NCI-H69 (cell line): ENCODE results near the gene BAIAP2.
"Not testable (repeated sequence)": the region's sequence is repeated elsewhere in the genome, so short reads cannot be mapped to it uniquely, and the experiment has no call there.

Source experiments
- DNase-seq: peaks from one replicate; lab custom pipeline; 2025; lab: John Stamatoyannopoulos, UW

Gene BAIAP2

DNA sequence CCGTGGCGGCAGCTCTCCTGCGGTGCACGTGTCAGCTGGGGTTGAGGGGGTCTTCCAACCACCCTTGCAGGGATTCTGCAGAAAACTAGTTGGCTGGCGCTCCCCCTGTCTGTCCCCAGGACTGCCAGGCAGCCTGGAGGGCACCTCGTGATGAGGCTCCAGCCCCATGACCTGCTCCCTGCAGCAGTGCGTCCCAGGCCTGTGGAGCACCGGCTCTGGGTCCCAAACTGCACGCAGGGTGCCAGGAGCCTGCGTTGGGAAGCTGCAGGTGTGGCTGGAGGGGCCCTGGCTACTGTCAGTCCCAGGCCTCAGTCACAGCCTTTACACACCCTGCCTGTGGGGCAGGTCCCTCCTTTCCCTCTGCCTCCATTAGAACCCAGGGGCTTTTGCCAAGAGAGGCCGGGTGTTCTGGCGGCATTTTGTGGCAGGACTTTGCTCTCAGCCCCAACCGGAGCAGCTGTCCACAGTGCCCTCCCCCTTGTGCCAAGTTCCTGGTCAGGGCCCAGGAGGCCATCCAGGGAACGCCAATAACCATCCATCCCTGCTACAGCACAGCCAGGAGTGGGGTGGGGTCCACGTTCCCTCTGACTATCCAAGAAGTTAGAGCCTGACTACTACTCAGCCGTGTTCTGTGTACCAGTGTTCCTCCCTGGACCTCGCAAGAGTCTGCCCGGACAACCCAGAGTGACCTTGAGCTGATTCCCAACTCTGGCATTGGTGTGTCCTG is 34.2 kb upstream of the BAIAP2 start:
- no peak for DNase-seq

DNA sequence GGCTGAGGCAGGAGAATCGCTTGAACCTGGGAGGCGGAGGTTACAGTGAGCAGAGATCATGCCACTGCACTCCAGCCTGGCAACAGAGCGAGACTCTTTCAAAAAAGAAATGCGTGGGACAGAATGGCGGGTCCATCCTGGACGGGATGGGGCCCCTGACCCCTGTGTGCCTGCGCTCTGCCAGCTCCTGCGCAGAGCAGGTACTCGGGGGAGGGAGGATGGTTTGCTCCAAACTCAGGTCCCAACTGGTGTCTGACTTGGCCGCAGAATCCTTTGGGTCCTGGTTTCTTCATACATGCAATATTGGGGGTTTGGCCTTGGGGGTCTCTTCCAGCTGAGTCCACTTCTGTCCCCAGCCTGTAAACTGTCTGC is 33.0 kb upstream of the BAIAP2 start:
- DNase-seq = no peak

DNA sequence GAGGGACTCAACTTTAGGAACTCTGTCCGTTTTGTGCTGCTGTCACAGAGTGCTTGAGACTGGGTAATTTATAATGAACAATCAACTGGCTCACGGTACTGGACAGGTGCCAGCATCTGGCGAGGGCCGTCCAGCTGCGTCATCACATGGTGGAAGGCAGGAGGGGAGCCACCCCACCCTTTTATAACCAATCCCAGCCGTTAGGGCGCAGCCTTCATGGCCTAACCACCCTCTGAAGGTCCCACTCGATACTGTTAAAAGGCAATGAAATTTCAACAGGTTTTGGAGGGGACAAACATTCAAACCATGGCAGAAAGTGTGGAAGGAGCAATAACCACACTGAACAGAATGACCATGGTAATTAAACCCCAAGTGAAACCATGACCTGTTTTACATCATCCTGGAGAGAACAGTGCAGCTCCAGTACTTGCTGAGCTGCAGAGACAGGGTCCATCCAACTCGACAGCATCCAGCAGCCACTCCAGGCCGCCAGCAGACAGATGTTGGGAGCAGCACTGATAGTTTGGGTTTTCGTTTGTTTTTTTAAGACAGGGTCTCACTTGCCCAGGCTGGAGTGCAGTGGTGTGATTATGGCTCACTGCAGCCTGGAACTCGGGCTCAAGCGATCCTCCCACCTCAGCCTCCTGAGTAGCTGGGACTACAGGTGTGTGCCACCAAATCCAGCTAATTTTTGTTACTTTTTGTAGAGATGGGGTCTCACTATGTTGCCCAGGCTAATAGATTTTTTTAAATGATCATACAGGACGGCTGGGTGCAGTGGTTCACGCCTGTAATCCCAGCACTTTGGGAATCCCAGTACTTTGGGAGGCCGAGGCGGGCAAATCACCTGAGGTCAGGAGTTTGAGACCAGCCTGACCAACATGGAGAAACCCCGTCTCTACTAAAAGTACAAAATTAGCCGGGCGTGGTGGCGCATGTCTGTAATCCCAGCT is 32.3 kb upstream of the BAIAP2 start:
- peak; percentile 92 for DNase-seq

DNA sequence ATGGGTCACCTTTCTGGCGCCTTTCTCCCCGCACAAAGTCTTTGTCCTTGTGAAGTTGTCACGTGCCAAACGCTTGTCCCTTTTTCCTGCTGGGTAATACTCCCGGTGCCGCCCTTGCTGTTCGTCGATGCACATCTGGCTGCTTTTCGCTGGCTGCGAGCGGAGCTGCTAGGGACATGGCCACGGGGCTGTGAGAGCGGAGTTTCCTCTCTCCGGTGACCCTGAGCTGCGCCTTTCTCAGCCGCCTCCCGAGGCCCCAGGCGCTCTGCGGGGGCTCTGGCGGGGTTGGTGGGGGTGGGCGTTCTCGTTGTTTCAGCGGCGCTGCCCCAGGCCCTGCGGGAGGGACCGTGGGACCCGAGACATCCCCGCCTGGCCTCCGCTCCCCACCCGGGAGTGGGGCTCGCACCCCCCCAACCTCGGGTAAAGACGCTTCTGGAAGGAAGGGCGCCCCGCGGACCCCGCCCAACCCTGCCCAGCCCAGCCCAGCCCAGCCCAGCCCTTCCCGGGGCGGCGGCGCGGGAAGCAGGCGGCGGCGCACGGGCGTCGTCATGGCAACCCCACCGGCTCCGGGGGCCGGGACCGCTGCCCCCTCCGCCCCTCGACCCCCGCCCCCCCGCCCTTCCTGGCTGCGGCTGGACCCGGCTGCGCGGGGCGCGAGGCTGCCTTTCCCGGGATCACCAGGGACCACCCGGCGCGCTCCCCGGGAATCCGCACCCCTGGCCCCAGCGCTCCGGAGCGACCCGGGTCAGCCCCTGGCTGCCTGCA is 31.1 kb upstream of the BAIAP2 start:
- peak; percentile 75 for DNase-seq

DNA sequence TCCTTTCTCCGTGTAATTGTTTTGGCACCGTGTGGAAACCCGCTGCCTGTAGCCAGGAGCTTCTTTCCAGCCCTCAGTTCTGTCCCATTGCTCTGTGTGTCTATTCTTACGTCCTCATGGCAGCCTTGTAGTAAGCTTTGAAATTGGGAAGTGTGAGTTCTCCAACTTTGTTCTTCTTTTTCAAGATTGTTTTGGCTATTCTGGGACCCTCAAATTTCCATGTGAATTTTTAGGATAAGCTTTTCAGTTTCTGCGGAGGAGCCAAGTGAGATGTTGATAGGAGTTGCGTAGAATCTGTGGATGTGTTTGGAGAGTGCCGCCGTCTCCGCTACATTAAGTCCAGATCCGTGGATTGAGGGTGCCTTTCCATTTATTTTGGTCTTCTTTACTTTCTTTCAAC is 28.1 kb upstream of the BAIAP2 start:
- DNase-seq = no peak

DNA sequence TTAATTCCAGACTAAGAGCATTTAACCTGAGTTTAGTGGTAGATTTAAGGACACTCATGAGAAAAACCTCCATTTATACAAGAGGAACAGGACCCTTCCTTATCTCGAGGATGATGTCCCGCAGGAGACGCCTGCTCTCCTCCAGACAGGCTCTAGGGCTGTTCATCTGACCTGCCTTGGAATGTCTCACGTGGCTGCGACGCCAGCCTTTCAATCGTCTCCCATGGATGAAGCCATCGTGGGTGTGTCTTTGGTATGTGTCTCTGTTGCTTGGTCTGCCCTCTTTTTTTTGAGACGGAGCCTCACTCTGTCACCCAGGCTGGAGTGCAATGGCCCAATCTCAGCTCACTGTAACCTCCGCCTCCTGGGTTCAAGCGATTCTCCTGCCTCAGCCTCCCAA is 26.8 kb upstream of the BAIAP2 start:
- no peak for DNase-seq

DNA sequence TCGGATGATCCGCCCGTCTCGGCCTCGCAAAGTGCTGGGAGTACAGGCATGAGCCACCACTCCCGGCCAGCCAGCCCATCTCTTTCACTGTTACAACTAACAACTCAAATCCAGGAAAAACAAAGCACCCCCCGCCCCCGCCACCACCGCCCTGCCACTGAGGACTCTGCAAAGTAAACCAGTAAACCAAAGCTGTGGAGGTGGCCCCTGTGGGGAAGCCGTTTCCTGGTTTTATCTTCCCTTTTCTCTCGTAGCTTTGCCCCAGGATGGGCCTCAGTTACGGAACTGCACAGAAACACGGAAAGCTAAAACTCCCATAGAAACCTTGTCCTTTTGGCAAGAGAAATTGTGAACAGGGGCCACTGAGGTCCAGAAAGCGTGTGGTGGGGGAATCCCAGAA is 25.8 kb upstream of the BAIAP2 start:
- DNase-seq = no peak

DNA sequence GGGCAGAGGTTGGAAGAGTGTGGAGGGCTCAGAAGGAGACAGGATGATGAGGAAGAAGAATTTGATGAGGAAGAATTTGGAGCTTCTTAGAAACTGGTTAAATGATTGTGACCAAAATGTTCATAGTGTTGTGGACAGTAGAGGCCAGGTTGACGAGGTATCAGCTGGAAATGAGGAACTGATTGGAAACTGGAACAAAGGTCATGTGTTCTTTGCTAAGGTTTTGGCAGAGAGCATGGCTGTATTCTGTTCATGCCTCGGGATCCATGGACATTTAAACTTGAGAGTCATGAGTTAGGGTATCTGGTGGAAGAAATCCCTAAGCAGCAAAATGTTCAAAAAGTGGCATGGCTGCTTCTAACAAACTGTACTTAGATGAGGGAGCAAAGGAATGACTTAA is 24.0 kb upstream of the BAIAP2 start:
- no peak for DNase-seq

DNA sequence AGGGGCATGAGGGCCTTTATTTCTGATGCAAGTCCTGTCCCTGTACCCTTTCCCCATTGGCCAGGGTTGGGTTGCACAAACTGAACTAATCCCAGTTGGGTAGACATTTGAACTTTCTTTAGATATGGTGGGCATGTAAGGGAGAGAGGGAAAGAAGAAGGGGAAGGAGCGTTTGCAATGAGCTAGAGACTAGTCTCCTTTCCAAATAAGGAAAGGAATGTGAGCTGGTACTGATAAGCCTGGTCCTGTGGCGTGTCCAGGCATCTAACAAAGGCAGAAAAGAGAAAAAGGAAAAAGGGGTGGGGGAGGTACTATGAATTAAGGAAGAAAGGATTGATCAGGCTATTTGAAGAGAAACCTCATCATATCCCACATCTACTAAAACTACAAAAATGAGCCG is 23.0 kb upstream of the BAIAP2 start:
- DNase-seq = no peak

DNA sequence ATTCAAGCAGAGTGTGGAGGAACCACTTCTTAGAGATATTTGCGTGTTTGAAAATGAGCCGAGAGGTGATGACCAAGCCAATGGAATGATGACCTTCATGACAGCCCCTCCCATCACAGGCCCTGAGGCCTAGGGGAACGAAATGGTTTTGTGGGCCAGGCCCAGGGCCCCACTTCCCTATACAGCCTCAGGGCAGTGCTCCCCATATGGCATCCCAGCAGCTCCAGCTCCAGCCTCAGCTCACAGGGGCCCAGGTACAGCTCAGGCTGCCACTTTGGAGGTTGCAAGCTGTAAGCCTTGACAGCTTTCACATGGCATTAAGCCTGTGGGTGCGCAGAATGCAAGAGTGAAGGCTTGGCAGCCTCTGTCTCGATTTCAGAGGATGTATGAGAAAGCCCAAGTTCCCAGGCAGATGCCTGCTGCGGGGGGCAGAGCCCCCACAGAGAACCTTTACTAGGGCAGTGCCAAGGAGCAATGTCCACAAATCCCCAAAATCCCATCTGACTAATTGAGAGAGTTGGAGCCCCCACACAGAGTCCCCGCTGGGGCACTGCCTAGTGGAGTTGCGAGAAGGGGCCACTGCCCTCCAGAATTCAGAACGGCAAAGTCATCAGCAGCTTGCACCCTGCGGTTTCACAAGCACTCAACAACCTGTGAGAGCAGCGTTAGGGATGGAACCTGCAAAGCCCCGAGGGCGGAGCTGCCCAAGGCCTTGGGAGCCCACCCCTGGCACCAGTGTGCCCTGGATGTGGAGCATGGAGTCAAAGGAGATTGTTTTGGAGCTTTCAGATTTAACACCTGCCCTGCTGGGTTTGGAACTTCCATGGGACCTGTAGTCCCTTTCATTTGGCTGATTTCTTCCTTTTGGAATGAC is 22.1 kb upstream of the BAIAP2 start:
- no peak for DNase-seq

DNA sequence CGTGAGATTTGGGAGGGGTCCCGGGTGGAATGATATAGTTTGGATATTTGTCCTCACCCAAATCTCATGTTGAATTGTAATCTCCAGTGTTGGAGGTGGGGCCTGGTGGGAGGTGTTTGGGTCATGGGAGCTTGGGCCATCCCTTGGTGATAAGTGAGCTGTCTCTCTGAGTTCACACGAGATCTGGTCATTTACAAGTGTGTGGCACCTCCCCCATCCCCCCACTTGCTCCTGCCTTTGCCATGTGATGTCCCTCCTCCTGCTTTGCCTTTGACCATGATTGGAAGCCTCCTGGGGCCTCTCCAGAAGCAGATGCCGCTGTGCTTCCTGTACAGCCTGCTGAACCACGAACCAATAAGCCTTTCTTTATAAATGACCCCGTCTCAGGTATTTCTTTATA is 21.3 kb upstream of the BAIAP2 start:
- DNase-seq = no peak

DNA sequence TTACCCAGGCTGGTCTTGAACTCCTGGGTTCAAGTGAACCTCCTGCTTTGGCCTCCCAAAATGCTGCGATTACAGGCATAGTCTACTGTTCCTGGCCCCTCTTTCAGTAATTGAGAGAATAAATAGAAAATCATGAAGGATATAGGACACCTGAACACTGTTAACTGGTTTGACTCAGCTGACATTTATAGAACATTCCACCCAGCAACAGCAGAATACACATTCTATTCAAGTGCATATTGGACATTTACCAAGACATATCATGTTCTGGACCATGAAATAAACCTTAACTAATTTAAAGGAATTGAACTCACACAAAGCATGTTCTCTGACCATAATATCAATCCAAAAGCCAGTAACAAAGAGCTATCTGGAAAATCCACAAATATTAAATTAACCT is 19.8 kb upstream of the BAIAP2 start:
- DNase-seq = no peak

DNA sequence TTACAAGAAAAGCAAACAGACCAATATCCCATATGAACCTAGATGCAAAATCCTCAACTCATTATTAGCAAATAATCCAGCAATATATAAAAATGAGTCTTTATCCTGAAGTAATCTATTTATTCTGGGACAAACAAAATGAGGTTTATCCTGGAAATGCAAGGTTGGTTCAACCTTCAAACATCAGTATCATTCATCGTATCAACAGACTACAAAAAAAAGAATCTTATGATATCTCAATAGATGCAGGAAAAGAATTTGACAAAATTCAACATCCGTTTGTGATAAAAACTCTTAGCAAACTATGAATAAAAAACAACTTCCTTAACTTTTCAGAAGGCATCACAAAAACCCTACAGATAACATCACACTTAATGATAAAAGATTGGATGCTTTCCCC is 18.4 kb upstream of the BAIAP2 start:
- DNase-seq = no peak

DNA sequence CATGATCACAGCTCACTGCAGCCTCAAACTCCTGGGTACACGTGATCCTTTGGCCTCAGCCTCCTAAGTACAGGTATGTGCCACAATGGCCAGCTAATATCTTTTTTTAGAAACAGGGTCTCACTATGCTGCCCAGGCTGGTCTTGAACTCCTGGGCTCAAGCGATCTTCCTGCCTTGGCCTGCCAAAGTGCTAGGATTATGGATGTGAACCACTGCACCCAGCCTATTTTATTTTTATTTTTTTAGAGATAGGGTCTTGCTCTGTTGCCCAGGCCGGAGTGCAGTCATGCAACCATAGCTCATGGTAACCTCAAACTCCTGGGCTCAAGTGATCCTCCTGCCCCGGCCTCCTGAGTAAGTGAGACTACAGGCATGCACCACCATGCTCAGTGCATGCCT is 17.6 kb upstream of the BAIAP2 start:
- DNase-seq = not testable (repeated sequence)

DNA sequence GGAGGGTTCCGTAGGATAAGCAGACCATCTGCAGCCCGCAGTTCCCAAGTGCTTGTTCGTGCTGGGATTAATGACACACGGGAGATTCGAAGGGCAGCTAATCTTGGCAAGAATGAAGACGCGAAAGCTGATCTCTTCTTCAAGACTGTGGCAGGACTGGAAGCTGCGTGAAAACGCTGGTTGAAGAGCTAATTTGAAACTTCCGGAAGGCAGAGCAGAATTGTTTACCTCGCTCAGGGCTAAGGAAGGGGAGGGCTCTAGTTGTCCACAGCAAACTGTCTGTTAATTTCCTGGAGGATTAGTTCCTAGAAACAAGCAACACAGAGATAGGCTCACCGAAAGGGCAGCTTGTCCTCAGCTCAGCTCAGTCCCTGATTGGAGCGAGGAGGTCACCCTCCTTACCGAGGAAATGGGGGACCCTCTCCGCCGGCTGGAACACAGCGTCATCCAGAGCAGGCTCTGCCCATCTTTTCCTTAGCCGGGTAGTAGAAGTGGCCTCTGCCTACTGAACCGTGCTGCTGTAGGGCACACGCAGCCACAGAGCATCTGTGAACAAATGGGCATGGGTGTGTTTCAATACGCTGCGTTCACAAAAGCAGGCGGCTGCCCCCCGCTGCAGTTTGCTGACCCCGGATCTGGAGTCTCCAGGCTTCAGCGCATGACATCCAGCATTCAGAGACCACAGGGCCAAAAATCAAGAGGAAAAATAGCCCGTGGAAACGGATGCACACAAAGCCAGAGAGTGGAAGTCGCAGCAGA is 16.7 kb upstream of the BAIAP2 start:
- DNase-seq = peak; percentile 76

DNA sequence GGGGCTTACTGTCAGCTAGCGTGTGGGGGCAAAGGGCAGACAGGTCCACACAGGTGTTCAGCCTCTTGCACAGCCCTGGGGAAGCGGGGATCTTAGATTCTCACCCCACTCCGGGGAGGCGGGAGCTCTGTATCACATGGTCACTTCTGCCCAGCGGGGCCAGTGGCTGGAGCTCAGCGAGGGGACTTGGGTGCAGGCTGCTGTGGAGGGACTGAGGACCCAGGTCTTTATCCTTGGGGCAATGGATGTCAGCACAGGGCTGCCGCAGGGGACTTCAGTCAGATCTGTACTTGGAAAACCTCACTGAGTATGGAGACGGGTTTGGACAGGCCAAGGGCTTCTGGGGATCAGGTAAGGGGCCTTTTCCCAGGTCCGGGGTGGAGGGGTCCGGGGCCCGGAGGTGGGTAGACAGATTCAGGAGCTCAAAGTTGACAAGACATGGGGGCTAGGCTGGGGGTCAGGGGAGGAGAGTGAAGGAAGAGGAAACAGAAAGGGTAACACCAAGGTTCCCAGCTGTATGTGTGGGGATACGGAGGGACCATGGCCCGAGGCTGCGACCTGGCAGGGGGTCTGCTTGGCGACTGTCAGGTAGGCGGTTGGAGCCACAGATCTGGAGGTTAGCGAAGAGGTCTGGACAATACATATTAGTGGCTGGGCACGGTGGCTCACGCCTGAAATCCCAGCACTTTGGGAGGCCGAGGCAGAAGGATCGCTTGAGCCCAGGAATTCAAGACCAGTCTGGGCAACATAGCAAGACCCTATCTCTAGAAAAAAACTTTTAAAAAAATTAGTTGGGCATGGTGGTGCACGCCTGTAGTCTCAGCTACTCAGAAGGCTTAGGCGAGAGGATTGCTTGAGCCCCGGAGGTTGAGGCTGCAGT is 15.1 kb upstream of the BAIAP2 start:
- DNase-seq = no peak

DNA sequence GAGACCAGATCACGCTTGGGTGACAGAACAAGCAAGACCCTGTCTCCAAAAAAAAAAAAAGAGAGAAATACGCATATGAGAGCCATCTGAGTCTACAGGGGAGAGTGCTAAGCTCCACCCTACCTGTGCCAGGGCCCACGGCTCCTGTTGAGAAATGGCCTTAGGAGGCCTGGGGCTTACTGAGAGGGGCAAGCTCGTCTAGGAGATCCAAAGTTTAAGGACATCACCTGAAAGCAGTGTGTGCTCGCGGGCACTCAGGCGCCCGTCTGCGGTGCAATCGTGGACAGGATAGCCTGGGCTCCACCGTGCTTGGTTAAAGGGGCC is 14.5 kb upstream of the BAIAP2 start:
- no peak for DNase-seq

DNA sequence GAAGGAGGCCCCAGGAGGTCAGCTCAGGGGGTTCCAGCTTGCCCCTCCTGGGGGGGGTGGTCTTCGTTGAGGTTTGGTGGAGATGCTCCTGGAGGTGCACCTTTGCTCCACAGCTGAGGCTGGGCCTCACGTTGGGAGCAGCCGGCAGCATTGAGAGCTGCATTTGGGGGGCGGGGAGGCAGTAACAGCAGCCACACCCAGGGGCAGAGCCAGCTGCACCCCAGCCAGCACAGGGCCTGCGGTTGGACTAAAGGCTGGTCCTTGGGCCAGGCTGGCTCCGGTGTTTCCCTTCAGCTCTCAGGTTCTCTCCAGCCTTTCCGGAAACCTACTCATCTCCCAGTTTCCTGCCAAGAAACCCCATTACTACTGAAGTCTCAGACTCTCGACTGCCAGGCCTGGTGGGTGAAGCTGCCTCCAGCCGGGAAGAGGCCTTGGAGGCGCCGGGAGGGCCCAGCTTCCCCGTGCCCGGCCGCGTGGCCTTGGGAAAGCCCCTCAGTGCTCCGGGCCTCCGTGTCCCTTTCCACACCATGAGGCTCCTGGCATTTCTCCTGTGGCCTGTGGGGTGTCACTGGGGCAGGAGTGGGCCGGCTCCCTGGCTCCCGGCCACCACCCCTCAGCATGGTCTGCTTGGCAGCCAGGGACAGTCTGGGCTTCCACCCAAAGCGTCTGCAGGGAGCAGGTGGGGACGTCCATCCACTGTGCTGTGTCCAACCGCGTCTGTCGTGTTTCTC is 14.0 kb upstream of the BAIAP2 start:
- DNase-seq = no peak
